Neuronal stem cell (in vitro differentiated cells): Measurements from ENCODE around the gene KCTD2.
"Not testable (repeated sequence)": the region's sequence is repeated elsewhere in the genome, so short reads cannot be mapped to it uniquely, and the experiment has no call there.

ENCODE experiments used
- DNase-seq: peaks from one replicate; pipeline ENCODE4 v3.0.0-alpha.2; 2013; ENCODE audit warnings: low spot score
- H2AFZ ChIP-seq: one replicate; pipeline ENCODE4 v1.6.1; 2013; ENCODE audit warnings: mild to moderate bottlenecking, low read length, inconsistent platforms
- H2AK5ac ChIP-seq: 2 replicates; pipeline ENCODE4 v1.6.1; 2013; ENCODE audit warnings: low read depth, mild to moderate bottlenecking, inconsistent platforms, low read length, moderate library complexity, mixed read lengths
- H2BK120ac ChIP-seq: 2 replicates; pipeline ENCODE4 v1.6.1; 2013; ENCODE audit warnings: low read depth, mild to moderate bottlenecking, inconsistent platforms, low read length, moderate library complexity, mixed read lengths
- H2BK12ac ChIP-seq: one replicate; pipeline ENCODE4 v1.6.1; 2013; ENCODE audit warnings: low read length, inconsistent platforms
- H2BK15ac ChIP-seq: 2 replicates; pipeline ENCODE4 v1.6.1; 2013; ENCODE audit warnings: mild to moderate bottlenecking, low read length, inconsistent platforms, mixed read lengths
- H2BK5ac ChIP-seq: one replicate; pipeline ENCODE4 v1.6.1; 2013; ENCODE audit warnings: inconsistent platforms, mild to moderate bottlenecking, low read length, moderate library complexity
- H3K14ac ChIP-seq: one replicate; pipeline ENCODE4 v1.6.1; 2013; ENCODE audit warnings: low read length, inconsistent platforms
- H3K18ac ChIP-seq: 2 replicates; pipeline ENCODE4 v1.6.1; 2013; ENCODE audit warnings: low read length, inconsistent platforms
- H3K23ac ChIP-seq: 2 replicates; pipeline ENCODE4 v1.6.1; 2013; ENCODE audit warnings: low read depth, mild to moderate bottlenecking, mixed read lengths, low read length, inconsistent platforms; ENCODE audit not compliant: poor library complexity
- H3K27ac ChIP-seq: replicated peaks from 3 replicates; pipeline ENCODE4 v1.5.1; 2013; ENCODE audit warnings: low read length, inconsistent platforms
- H3K27me3 ChIP-seq, 3 experiments: 2 replicates each; pipeline ENCODE4 v1.6.1; 2013; ENCODE audit warnings: low read length in 3 of 3, mild to moderate bottlenecking in 2 of 3, inconsistent platforms in 1 of 3, low read depth in 1 of 3, mixed read lengths in 1 of 3, moderate library complexity in 1 of 3; ENCODE audit not compliant: control insufficient read depth in 3 of 3, insufficient read depth in 3 of 3
- H3K36me3 ChIP-seq, 2 donors: replicated peaks in 1 of 2; 2 replicates each; pipeline ENCODE4 v1.6.1; 2013; ENCODE audit warnings: low read length in 2 of 2; ENCODE audit not compliant: control insufficient read depth in 2 of 2, insufficient read depth in 2 of 2
- H3K4ac ChIP-seq: 2 replicates; pipeline ENCODE4 v1.6.1; 2013; ENCODE audit warnings: inconsistent platforms, mild to moderate bottlenecking, low read length, moderate library complexity
- H3K4me1 ChIP-seq, 2 donors: 1 replicate in 1 of 2; 2 replicates in 1 of 2; pipeline ENCODE4 v1.6.1; 2013; ENCODE audit warnings: low read length in 2 of 2, low read depth in 1 of 2; ENCODE audit not compliant: control insufficient read depth in 2 of 2, insufficient read depth in 1 of 2
- H3K4me2 ChIP-seq: one replicate; pipeline ENCODE4 v1.6.1; 2013; ENCODE audit warnings: mild to moderate bottlenecking, low read length, inconsistent platforms; ENCODE audit not compliant: insufficient read depth, poor library complexity, severe bottlenecking
- H3K4me3 ChIP-seq, 2 donors: 2 replicates each; pipeline ENCODE4 v1.5.1; 2013; ENCODE audit warnings: low read length in 2 of 2, mild to moderate bottlenecking in 2 of 2, inconsistent platforms in 1 of 2, moderate library complexity in 1 of 2
- H3K79me1 ChIP-seq: one replicate; pipeline ENCODE4 v1.6.1; 2013; ENCODE audit warnings: low read depth, mild to moderate bottlenecking, inconsistent platforms, low read length, moderate library complexity
- H3K9ac ChIP-seq: one replicate; pipeline ENCODE4 v1.6.1; 2013; ENCODE audit warnings: mild to moderate bottlenecking, low read depth, low read length, inconsistent platforms; ENCODE audit not compliant: poor library complexity
- H3K9me3 ChIP-seq, 2 donors: replicated peaks in 1 of 2; 2 replicates each; pipeline versions ENCODE3 to v1.6.1; 2013; ENCODE audit warnings: low read length in 2 of 2, mild to moderate bottlenecking in 2 of 2, inconsistent platforms in 1 of 2, low read depth in 1 of 2, mixed read lengths in 1 of 2, moderate library complexity in 1 of 2; ENCODE audit not compliant: control insufficient read depth in 2 of 2, insufficient read depth in 1 of 2
- H4K8ac ChIP-seq: one replicate; pipeline ENCODE4 v1.6.1; 2013; ENCODE audit warnings: low read depth, mild to moderate bottlenecking, inconsistent platforms, low read length, moderate library complexity
- H4K91ac ChIP-seq: one replicate; pipeline ENCODE4 v1.6.1; 2013; ENCODE audit warnings: low read length, low read depth, mild to moderate bottlenecking, inconsistent platforms; ENCODE audit not compliant: poor library complexity
- WGBS, 2 donors: extraction: QIAGEN DNeasy Blood & Tissue Kit; methylation state at CpG; one replicate each; pipeline ENCODE4 v1.1.7; 2013; ENCODE audit warnings: missing lambda C conversion rate in 2 of 2, mixed read lengths in 1 of 2; ENCODE audit not compliant: insufficient read length in 2 of 2, insufficient replicate concordance in 1 of 2; ENCODE audit errors: extremely low coverage in 2 of 2; 5-methylcytosine and 5-hydroxymethylcytosine counted together

Gene KCTD2

DNA sequence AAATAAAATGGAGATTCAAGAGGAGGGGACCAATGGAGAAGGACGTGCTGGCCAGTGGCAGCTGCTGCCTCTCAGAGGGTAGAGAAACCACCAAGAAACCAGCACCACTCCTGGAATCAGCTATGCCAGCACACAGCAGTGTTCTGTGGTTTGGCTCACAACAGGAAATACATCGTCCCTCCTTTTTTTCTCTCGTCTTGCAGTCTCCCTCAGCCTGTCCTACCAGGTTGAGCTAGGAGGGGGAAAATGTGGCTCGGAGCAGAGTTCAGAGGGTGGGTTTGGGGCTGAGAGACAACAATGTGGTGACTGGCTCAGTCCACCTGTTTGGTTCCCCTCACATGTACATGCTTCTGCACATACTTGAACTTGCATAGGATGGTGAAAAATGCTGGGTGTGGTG, 20.8 kb downstream of the KCTD2 start:
- Histone ChIP-seq H3K18ac (no peak overlapping the region), H3K14ac (no peak overlapping the region), H3K4me3 (no peak overlapping the region), H3K27me3 (no peaks in the 10 kb centered on the region), H4K91ac (no peak overlapping the region), H3K36me3 (peaks cover 21 to 28% of the 10 kb centered on the region in 2 donors), H4K8ac (no peak overlapping the region), H3K23ac (no peak overlapping the region), H3K27ac (no peak overlapping the region), H3K4ac (no peak overlapping the region), H3K79me1 (no peaks in the 10 kb centered on the region), H2AK5ac (no peak overlapping the region), H3K4me1 (no peaks in the 10 kb centered on the region), H3K9ac (no peak overlapping the region), H2BK5ac (no peak overlapping the region), H3K4me2 (no peak overlapping the region), H2AFZ (no peak overlapping the region), H2BK15ac (no peak overlapping the region), H2BK120ac (no peak overlapping the region), H2BK12ac (no peak overlapping the region), H3K9me3 (no peaks in the 10 kb centered on the region)
- no peak for DNase-seq
- no CpG with 5 or more reads among the region's 4 CpGs for WGBS, 2 donors

GRCh38 chr17:75068750-75069149, 21.7 kb downstream of the KCTD2 start:
- Histone ChIP-seq H4K91ac (no peak overlapping the region), H2AFZ (no peak overlapping the region), H3K27me3 (no peaks in the 10 kb centered on the region), H3K4me3 (no peak overlapping the region), H3K4ac (no peak overlapping the region), H3K4me1 (no peaks in the 10 kb centered on the region), H2BK12ac (no peak overlapping the region), H3K79me1 (no peaks in the 10 kb centered on the region), H2AK5ac (no peak overlapping the region), H3K14ac (no peak overlapping the region), H3K18ac (no peak overlapping the region), H2BK120ac (no peak overlapping the region), H2BK15ac (no peak overlapping the region), H3K4me2 (no peak overlapping the region), H3K27ac (no peak overlapping the region), H4K8ac (no peak overlapping the region), H3K9ac (no peak overlapping the region), H2BK5ac (no peak overlapping the region), H3K9me3 (no peaks in the 10 kb centered on the region), H3K23ac (no peak overlapping the region), H3K36me3 (peaks cover 12 to 19% of the 10 kb centered on the region in 2 donors)
- no CpG with 5 or more reads among the region's 8 CpGs for WGBS, 2 donors
- DNase-seq: no peak

- H4K8ac ChIP-seq: no peak overlapping the region
- H3K36me3 ChIP-seq: peaks cover 3 to 8% of the 10 kb centered on the region in 2 donors
Observed at GRCh38 chr17:75069783-75070182, 22.8 kb downstream of the KCTD2 start.

DNA sequence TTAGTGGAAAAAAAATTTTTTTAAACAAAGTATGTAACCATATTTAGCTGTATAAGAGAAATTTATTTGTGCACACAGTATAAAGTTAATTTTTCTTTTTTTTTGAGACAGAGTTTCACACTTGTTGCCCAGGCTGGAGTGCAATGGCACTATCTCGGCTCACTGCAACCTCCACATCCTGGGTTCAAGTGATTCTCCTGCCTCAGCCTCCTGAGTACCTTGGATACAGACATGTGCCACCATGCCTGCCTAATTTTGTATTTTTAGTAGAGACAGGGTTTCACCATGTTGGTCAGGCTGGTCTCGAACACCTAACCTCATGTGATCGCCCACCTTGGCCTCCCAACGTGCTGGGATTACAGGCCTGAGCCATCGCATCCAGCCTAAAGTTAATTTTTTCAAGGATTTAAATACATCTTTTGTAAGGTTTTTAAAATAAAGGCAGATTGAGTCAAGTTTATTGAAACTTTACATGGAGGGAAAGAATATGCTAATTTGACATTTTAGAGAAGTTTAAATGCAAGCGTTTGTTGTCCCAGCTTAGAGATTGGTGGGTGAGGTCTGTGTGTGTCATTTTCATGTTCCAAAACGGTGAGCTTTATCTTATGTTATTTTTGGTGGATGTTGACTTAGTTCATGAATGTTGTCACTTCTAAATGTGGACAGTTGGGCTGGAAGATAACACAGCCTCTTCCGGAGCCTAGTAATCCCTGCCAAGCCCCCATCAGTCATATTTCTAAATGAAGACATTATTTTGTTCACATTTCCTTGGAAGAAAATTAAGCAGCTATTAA, 24.6 kb downstream of the KCTD2 start:
- not testable (repeated sequence) for H3K27ac ChIP-seq, H3K4me1 ChIP-seq, H2BK12ac ChIP-seq, H3K9ac ChIP-seq, H4K8ac ChIP-seq, H3K23ac ChIP-seq, H3K9me3 ChIP-seq, H3K36me3 ChIP-seq, H3K4ac ChIP-seq, H4K91ac ChIP-seq, H2AK5ac ChIP-seq, H2BK120ac ChIP-seq, H2BK5ac ChIP-seq, H3K79me1 ChIP-seq, H3K27me3 ChIP-seq, H3K18ac ChIP-seq, H3K4me2 ChIP-seq, H3K14ac ChIP-seq, DNase-seq, H3K4me3 ChIP-seq, H2BK15ac ChIP-seq, H2AFZ ChIP-seq
- no CpG with 5 or more reads among the region's 8 CpGs for WGBS, 2 donors

More at GRCh38 chr17:75069783-75070182, 22.8 kb downstream of the KCTD2 start:
- no peak for DNase-seq
- Histone ChIP-seq H4K91ac (no peak overlapping the region), H3K4ac (no peak overlapping the region), H3K9ac (no peak overlapping the region), H2BK5ac (no peak overlapping the region), H3K18ac (no peak overlapping the region), H3K27me3 (no peaks in the 10 kb centered on the region), H3K4me1 (no peaks in the 10 kb centered on the region), H3K14ac (no peak overlapping the region), H2BK15ac (no peak overlapping the region), H3K4me2 (no peak overlapping the region), H3K23ac (no peak overlapping the region), H2BK12ac (no peak overlapping the region), H3K27ac (no peak overlapping the region), H2AFZ (no peak overlapping the region), H3K79me1 (no peaks in the 10 kb centered on the region), H3K9me3 (no peaks in the 10 kb centered on the region), H2BK120ac (no peak overlapping the region), H2AK5ac (no peak overlapping the region), H3K4me3 (no peak overlapping the region)
- WGBS, 2 donors: no CpG with 5 or more reads among the region's 2 CpGs
